ENCODE measurements around the gene MRPS26. TPM values are rescaled to one million over a fixed set of nuclear protein-coding genes. Genes with fewer than 3 reads are reported as not detected.
"Not testable (repeated sequence)": the region's sequence is repeated elsewhere in the genome, so short reads cannot be mapped to it uniquely, and the experiment has no call there.

The MRPS26 gene
- total RNA-seq, 3 donors from 2014 or later: 34.4 to 50.8 (median 44.9) TPM

DNA sequence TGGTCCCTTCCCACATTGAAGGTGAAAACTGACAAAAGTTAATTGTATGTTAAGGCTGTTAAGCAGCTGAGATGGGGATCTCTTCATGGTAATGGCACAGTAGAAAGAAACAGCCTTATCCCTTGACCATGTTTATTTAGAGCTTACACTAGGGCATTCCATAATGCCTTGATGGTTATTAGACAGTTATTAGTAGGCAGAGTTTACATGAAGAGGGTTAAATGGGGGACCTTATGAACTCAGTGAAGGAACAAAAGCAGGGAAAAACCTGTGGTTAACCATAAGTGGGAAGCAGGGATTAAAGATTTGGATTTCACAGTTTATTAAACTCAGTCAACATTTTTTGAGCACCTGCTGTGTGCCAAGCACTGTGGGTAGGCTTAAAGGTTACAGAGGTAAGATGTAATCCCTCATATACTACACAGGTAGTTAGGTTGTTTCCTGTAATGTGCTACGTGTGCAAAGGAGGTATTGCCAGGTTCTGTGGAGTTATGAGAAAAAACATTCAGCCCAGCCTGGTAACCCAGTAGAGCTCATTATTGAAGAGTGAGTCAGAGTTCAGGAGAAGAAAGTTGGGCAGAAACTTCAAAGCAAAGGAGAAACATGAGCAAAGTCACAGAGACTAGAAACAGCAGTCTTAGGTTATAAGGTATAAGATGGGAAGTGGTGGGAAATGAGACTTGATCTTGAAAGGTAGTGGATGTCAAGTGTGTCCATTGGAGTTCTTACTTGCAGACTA is 34.7 kb upstream of the MRPS26 start:
- Histone ChIP-seq H3K36me3 (no peaks in the 10 kb centered on the region), H3K27ac (no peak overlapping the region), H3K4me1 (no peaks in the 10 kb centered on the region), H3K9me3 (no peaks in the 10 kb centered on the region), H3K27me3 (no peaks in the 10 kb centered on the region), H3K4me3 (no peak overlapping the region)
- no peak for DNase-seq (ENCODE audit: low spot score in 2 of 2)
- intact Hi-C loops (cut with DNase I; ENCODE audit: low total_unique reads): no loop called here
- TF ChIP-seq POLR2A (IDR thresholded peaks at IDR 0.05) (no peak), POLR2AphosphoS5 (IDR thresholded peaks at IDR 0.05) (no peak)
- TF ChIP-seq, protein P1, sequence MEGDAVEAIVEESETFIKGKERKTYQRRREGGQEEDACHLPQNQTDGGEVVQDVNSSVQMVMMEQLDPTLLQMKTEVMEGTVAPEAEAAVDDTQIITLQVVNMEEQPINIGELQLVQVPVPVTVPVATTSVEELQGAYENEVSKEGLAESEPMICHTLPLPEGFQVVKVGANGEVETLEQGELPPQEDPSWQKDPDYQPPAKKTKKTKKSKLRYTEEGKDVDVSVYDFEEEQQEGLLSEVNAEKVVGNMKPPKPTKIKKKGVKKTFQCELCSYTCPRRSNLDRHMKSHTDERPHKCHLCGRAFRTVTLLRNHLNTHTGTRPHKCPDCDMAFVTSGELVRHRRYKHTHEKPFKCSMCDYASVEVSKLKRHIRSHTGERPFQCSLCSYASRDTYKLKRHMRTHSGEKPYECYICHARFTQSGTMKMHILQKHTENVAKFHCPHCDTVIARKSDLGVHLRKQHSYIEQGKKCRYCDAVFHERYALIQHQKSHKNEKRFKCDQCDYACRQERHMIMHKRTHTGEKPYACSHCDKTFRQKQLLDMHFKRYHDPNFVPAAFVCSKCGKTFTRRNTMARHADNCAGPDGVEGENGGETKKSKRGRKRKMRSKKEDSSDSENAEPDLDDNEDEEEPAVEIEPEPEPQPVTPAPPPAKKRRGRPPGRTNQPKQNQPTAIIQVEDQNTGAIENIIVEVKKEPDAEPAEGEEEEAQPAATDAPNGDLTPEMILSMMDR (IDR thresholded peaks at IDR 0.05): no peak

- intact Hi-C loops (cut with DNase I; ENCODE audit: low total_unique reads): no loop called here
- no peaks in the 10 kb centered on the region for H3K27me3 ChIP-seq
- no peak overlapping the region for H3K4me3 ChIP-seq
- TF ChIP-seq POLR2AphosphoS5 (IDR thresholded peaks at IDR 0.05): no peak
- TF ChIP-seq POLR2A (IDR thresholded peaks at IDR 0.05): no peak
- TF ChIP-seq, protein P1 (IDR thresholded peaks at IDR 0.05): no peak
- H3K4me1 ChIP-seq: no peaks in the 10 kb centered on the region
- no peak for DNase-seq (ENCODE audit: low spot score in 2 of 2)
- H3K36me3 ChIP-seq: no peaks in the 10 kb centered on the region
- no peaks in the 10 kb centered on the region for H3K9me3 ChIP-seq
- no peak overlapping the region for H3K27ac ChIP-seq
These were observed 34.1 kb upstream of the MRPS26 start for GRCh38 chr20:3011752-3012151.

DNA sequence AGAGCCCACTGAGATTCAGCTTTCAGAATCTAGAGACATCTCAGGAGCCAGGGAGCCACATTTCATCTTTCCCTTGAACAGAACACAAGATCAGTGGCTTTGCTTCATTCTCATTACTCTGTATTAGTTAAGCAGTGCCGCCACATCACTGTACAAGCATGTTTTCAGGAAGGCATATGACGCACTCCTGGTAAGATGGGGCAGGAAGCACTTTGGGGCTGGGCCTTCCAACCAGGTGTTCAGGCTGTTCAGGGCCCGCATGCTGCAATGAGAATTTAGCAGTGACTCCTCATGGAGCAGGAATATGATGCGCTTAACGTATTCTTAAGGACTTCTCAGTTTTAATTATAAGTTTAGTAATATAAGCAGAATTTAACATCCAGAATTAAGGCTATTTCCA is 32.1 kb upstream of the MRPS26 start:
- intact Hi-C loops (cut with DNase I; ENCODE audit: low total_unique reads): no loop called here
- TF ChIP-seq, protein P1 (IDR thresholded peaks at IDR 0.05): no peak
- TF ChIP-seq POLR2A (IDR thresholded peaks at IDR 0.05): no peak
- TF ChIP-seq POLR2AphosphoS5 (IDR thresholded peaks at IDR 0.05): no peak
- Histone ChIP-seq H3K36me3 (no peaks in the 10 kb centered on the region), H3K27me3 (no peaks in the 10 kb centered on the region), H3K27ac (no peak overlapping the region), H3K4me3 (no peak overlapping the region), H3K4me1 (no peaks in the 10 kb centered on the region), H3K9me3 (no peaks in the 10 kb centered on the region)
- DNase-seq (ENCODE audit: low spot score in 2 of 2): no peak

GRCh38 chr20:3014179-3014578 is 31.7 kb upstream of the MRPS26 start:
- H3K4me1 ChIP-seq: no peaks in the 10 kb centered on the region
- H3K27me3 ChIP-seq: no peaks in the 10 kb centered on the region
- H3K27ac ChIP-seq: no peak overlapping the region
- DNase-seq (ENCODE audit: low spot score in 2 of 2): no peak
- no peaks in the 10 kb centered on the region for H3K36me3 ChIP-seq
- no peaks in the 10 kb centered on the region for H3K9me3 ChIP-seq
- intact Hi-C loops (cut with DNase I; ENCODE audit: low total_unique reads): no loop called here
- TF ChIP-seq POLR2AphosphoS5 (IDR thresholded peaks at IDR 0.05): no peak
- TF ChIP-seq, protein P1 (IDR thresholded peaks at IDR 0.05): no peak
- TF ChIP-seq POLR2A (IDR thresholded peaks at IDR 0.05): no peak
- H3K4me3 ChIP-seq: no peak overlapping the region

DNA sequence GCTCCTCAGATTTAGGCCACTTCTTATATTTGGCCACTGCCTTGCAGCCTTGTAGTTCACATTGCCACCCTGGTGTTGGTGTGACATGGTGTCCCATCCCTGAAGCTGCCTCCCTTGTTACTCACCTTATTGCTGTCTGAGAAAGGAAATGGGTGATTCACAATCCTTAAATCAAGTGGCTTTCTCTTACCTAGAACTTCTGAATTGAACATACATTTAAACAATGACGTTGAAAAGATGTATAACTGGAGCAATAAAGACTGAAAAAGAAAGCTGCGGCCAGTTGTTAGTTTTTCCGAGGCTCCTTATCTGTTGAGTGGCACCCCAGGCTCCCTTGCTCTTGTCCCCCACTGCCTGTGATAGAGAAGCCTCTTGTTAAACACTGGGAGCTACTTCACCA is 31.2 kb upstream of the MRPS26 start:
- Histone ChIP-seq H3K27ac (no peak overlapping the region), H3K4me1 (no peaks in the 10 kb centered on the region), H3K4me3 (no peak overlapping the region), H3K27me3 (no peaks in the 10 kb centered on the region), H3K9me3 (no peaks in the 10 kb centered on the region), H3K36me3 (no peaks in the 10 kb centered on the region)
- TF ChIP-seq POLR2A (IDR thresholded peaks at IDR 0.05): no peak
- TF ChIP-seq POLR2AphosphoS5 (IDR thresholded peaks at IDR 0.05): no peak
- TF ChIP-seq, protein P1 (IDR thresholded peaks at IDR 0.05): no peak
- intact Hi-C loops (cut with DNase I; ENCODE audit: low total_unique reads): no loop called here
- no peak for DNase-seq (ENCODE audit: low spot score in 2 of 2)

DNA sequence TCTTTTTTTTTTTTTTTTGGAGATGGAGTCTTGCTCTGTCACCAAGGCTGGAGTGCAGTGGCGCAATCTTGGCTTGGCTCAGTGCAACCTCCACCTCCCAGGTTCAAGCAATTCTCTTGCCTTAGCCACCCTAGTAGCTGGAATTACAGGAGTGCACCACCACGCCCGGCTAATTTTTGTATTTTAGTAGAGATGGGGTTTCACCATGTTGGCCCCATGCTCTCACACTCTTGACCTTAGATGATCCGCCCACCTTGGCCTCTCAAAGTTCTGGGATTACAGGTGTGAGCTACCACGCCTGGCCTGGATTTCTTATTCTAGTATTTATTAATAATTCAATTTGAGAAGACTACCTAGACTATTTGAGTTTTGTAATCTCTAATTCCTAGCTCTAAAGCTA is 30.6 kb upstream of the MRPS26 start:
- H3K27me3 ChIP-seq; intact Hi-C loops (cut with DNase I; ENCODE audit: low total_unique reads); H3K36me3 ChIP-seq; H3K9me3 ChIP-seq; DNase-seq (ENCODE audit: low spot score in 2 of 2); H3K4me3 ChIP-seq; H3K4me1 ChIP-seq; H3K27ac ChIP-seq: not testable (repeated sequence)

Measured in breast epithelium (tissue), 4 donors.